ENCODE data around the gene CCNE1.
A peak's percentile ranks its signal among the peaks of the same experiment; 100 is the strongest.
"Not testable (repeated sequence)": the region's sequence is repeated elsewhere in the genome, so short reads cannot be mapped to it uniquely, and the experiment has no call there.

CCNE1 gene

DNA sequence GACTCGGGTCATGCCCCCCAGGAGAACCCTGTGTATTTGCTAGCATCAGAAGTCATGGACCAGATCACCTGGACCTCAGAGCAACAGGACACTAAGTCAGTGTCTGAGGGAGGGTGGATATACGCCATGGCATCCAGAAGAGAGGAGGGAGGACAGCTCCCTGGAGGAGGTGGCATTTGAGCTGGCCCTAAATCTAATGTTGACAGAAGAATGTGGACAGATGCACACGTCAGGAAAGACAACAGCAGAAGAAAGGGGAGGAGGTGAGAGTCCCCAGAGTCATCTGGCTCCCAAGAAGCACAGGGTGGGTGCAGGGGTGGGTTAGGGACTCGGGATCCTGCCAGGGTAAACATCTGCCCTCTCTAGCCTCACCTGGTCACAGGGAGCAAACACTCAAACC, 24.5 kb upstream of the CCNE1 start:
- DNase-seq (ENCODE audit: low read depth in 2 of 2), result no peak

DNA sequence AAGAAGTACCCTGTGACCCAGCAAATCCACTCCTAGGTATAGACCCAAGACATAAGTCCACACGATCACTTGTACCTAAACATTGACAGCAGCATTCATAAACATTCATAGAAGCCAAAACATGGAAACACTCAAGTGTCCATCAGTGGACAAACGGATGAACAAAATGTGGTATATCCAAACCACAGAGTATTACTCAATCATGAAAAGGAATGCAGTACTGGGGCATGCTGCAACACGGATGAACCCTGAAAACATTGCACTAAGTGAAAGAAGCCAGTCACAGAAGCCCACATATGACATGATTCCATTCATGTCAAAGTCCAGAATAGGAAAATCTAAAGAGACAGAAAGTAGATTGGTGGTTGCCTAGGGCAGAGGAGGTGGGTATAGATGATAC, 22.8 kb upstream of the CCNE1 start:
- no peak for DNase-seq (ENCODE audit: low read depth in 2 of 2)

DNA sequence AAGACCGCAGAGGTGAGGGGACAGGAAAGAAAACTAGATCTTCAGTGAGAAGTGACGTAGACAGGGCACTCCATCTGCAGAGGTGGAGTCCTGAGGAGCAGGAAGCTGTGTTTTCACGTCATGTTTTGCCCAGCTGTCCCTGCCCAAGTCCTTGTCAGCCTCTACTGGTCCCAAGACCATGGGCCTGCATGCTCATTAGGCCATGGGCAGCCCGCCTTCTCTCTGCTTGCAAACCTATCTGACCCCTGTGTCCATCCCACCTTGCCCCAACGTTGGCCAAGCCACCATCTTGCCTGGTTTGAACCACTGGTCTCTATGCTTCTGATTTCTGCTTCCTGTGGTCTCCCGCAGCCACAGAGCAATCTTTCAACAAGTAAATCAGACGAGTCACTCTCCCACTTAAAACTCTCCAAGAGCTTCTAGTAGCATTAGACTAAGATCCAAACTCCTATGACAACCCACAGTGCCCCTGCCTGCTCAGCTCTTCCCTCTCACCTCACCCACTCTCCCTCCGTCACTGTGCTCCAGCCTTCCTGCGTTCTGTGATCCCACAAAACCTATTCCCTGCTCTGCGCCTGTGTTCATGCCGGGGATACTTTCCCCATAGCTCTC, 18.6 kb upstream of the CCNE1 start:
- DNase-seq (ENCODE audit: low read depth in 2 of 2), result no peak

DNA sequence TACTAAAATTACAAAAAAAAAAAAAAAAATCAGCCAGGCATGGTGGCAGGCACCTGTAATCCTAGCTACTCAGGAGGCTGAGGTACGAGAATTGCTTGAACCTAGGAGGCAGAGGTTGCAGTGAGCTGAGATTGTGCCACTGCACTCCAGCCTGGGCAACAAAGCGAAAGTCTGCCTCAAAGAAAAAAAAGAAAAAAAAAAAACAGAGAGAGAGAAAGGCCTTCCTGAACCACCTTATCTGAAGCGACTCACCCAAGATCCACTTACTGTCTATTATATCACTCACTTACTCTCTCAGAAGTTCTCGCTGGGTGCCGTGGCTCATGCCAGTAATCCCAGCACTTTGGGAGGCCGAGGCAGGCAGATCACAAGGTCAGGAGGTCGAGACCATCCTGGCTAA, 17.3 kb upstream of the CCNE1 start:
- not testable (repeated sequence) for DNase-seq (ENCODE audit: low read depth in 2 of 2)

DNA sequence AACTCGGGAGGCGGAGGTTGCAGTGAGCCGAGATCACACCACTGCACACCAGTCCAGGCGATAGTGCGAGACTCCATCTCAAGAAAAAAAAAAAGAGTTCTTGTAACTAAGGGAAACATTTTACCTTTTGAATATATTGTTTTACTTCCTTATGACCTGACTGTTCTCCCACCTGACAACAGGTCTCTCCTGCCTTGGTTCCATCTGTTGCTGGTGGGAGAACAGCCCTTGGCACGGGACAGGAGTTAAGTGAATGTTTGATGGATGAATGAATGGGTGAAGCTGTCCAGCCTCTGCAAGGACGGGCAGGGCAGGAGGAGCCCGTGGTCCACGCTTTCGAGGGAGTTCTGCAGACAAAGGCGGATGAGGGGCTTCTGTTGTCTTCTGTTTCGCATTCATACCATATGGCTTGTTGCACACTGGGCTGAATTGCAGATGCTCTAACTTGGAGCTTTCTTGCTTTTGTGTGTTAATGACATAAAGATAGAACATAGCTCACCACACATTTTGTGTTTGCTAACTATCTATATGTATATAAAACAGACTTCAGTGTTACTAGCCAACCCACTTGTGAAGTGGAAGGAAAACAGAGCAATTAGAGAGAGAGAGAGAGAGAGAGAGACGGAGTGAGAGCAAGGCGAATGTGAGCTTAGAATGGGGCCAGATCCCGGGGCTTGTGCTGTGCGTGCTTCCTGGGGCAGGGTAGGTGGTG, 16.2 kb upstream of the CCNE1 start:
- DNase-seq (ENCODE audit: low read depth in 2 of 2), result no peak

DNA sequence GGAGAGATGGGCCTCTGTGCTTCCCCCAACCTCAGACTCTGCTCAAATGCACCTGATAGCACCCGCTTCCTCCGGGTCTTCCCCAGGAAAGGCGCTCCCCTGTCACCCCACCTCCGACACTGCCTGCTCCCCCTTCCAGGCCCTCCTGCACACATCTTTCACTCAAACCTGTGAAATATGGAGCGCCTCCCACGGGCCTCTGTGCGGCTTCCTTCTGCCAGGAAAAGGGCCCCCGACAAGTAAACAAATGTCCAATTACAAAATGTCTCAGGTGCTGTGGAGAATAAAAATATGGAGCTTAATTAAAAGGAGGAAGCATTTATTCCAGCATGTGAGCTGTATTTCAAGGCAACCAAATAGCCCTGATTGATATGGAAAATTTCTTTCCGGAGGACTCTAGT, 15.6 kb upstream of the CCNE1 start:
- no peak for DNase-seq (ENCODE audit: low read depth in 2 of 2)

DNA sequence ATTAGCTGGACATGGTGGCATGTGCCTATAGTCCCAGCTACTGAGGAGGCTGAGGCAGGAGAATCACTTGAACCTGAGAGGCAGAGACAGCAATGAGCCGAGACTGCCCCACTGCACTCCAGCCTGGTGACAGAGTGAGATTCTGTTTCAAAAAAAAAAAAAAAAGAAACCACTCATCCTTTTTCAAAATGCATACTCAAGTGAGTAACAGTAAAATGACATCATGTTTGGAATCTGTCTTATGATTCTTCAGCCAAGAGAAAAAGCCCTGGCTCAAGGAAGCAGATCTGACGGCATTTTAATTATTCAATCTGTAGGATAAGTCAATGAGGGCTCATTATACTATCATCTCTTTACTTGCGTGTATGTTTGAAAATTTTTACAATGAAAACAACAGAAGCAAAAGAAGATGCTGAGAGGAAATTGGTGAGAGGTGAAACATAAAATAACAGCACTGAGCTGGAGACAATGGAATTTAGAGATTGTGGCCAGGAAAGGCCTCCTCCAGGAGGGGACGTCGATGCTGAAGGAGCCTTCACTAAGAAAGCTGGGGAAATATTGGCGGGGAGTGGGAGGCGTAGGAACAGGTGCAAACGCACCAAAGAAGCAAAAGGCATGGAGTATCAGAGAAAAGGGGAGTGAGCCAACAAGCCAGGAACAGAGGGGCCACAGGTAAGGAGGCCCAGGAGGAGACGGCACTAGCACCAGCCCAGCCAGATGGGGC, 12.9 kb upstream of the CCNE1 start:
- DNase-seq (ENCODE audit: low read depth in 2 of 2), result no peak

DNA sequence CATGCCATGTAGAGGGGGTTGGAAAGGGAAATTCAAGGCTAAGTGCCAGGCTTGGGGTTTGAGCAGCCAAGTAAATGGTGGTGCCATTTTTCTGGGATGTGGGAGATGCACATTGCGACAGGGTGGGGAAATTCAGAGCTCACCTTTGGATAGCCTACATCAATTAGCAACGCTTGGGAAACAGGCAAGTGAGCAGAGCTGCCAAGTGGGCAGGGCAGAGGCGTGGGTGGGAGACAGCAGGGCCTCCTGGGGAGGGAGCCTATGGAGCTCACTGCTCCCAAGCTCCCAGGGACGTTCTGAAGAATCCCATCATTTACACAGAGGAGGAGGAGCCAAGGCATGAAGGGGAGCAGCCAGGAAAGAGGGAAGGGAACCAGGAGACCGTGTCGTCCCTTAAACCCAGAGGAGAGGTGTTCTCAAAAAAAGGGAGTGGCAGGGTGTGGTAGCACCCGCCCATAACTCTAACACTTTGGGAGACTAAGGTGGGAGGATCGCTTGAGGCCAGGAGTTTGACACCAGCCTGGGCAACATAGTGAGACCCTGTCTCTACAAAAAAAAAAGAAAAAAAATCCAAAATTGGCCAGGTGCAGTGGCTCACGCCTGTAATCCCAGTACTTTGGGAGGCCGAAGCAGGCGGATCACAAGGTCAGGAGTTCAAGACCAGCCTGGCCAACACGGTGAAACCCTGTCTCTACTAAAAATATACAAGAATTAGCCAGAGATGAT, 11.5 kb upstream of the CCNE1 start:
- DNase-seq (ENCODE audit: low read depth in 2 of 2), result no peak

DNA sequence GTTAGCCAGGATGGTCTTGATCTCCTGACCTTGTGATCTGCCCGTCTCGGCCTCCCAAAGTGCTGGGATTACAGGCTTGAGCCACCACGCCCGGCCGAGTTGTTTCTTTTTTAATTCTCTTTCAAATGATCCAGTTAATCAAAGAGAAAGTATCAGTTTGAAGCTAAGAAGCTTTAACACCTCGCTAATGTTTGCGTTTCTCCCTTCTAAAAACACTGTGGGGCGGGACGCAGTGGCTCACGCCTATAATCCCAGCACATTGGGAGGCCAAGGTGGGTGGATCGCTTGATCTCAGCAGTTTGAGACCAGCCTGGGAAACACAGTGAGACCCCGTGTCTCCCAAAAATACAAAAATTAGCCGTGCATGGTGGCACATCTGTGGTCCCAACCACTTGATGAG, 7.8 kb upstream of the CCNE1 start:
- DNase-seq (ENCODE audit: low read depth in 2 of 2), result not testable (repeated sequence)

DNA sequence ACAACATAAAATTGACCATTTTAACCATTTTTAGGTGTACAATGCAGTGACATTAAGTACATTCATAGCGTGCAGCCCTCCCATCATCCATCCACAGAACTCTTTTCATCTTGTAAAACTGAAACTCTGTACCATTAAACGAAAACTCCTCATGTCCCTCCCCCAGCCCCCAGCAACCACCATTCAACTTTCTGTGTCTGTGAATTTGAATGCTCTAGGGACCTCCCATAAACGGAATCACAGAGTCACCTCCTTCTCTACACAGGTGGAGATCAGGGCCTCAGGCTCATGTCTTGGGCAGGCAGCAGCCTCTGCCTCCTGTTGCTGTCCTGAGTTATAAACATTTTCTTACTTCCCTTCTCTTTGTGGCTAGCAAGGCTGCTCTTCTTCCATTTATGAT, 7.3 kb upstream of the CCNE1 start:
- DNase-seq (ENCODE audit: low read depth in 2 of 2), result peak in 1 of 2 experiments; percentile 18

DNA sequence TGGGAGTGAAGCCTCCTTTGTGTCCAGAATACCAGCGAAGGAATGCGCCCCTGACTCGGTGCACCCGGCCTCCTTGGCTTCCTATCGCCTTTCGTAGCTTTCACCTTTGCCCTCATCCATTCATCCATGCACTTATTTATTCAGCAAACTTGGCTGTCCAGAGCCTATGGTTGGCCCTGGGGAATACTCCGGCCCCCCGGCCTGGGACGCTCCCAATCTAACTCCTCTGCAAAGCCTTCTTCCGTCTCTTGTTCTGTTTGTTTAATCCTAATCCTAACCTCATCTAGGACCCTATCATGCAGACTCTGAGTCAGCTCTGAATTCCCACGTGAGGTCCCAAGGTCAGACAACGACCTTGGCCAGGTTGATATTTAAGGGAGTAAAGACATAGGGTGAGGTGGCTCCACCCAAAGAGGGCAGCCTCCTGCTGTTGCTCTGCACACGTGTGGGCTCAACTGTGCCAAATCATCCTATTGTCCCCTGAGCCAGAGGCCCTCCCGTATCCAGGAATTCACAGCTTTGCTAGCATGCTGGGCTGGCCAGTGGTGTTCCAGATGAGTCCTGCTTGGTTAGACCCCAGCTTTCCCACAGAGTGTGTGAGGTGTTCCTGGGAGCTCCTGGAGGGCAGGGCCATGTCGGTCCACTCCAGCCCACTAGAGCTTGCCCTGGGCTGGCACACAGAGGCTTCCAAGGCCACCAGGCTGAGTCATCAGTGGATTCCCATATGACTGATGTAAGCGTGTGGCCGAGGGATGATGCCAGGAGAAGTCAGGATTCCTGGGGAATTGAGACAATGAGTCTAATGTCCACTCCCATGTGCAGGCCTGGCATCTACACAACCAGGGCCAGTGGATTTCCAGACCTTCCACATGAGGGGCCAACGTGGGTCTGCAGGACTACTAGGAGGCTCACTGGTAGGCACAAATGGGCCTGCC, 6.5 kb upstream of the CCNE1 start:
- DNase-seq (ENCODE audit: low read depth in 2 of 2), result no peak

DNA sequence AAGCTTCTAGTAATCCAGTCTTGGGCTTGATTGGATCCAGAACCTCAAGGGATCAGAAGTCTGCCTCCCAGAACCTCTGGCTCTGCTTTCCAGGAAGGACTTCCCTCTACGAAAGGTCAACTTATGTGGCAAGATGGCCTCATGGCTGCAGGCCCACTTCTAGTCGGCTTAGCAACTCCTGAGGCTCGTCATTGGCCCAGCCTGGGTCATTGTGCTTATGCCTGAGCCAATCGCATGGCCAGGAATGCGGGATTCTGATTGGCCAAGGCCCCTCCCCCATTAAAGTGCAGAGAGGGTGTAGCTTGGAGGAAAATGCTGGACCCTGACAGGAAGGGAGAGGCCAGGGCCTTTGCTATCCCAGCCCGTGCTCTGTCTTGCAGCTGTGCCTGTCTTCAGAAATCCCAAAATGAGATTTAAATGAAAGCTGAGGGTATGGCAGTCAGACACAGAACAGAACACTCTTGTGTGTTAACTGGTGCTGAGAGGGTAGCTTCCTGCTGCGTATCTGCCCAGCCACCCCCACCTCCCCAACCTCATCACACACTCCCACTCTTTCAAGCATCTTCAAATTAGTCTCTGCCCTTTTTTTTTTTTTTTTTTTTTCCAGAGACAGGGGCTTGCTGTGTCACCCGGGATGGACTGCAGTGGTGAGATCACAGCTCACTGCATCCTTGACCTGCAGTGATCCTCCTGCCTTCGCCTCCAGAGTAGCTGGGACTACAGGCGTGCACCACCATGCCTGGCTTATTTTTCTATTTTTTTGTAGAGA, 5.5 kb upstream of the CCNE1 start:
- DNase-seq (ENCODE audit: low read depth in 2 of 2), result no peak

DNA sequence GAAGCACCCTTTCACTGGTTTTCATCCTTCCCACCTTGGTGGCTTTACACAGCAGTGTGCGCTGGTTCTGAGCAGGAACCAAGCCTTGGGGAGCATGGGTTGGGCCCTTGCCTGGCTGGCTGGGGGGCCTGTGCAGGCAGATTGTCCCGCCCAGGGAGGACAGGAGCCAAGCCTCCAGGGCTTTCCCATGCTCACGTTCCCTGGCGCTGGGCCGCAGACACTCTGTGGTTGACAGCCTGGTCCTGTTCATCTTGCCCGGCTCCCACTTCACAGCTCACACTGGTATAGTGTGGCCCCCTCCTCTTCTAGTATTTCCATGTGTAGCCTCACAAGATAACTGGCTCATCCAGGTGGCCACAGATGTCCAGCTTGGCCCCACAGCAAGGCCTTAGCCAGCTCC, 4.6 kb upstream of the CCNE1 start:
- no peak for DNase-seq (ENCODE audit: low read depth in 2 of 2)

DNA sequence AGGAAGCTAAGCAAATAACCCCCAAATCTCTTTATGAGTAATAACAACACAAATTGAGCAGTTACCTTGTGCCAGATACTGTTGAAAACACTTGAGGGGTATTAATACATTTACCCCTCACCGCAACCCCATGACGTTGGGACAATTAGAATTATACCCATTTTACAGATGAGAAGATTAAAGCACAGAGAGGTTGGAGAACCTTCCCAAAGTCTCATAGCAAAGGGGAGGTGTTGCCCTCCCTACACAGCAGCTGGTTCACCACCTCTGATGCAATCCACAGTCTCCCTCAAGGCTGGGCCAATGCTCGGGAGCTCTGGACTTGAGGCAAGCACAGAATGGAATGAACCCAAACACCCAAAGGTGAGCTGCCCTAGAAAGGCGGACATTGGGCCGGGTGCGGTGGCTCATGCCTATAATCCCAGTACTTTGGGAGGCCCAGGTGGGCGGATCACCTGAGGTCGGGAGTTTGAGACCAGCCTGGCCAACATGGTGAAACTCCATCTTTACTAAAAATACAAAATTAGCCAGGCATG, 3.9 kb upstream of the CCNE1 start:
- DNase-seq (ENCODE audit: low read depth in 2 of 2), result no peak

DNA sequence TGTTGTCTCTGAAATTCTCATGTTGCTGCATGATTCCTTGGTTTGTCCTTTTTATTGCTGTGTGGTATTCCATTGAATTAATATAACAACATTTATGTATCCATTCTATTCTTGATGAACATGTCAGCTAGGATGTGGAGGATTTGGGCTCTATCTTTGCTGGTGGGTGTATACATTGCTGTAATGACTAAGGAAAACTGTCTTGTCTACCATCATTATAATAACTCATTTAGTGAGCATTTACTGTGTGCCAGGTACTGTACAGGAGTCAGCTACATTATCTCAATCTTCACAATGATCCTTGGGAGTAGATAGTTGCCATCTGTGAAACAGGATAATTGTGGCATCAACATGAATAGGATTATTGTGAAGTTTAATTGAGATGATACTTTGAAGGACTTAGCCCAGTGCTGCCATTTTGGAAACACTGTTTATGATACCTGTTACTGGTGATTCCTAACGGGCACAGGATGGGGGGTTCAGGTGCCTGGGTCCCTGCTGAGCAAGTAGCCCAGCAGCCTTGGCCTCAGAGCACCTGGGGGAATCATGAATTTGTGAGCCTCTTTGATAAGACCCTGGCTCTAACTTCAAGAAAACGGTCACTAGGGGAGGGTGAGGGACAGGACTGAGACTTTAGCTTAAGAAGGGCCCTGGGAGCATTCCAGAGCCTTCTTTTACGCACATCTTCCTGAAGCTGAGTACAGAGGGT, 1.8 kb upstream of the CCNE1 start:
- no peak for DNase-seq (ENCODE audit: low read depth in 2 of 2)

DNA sequence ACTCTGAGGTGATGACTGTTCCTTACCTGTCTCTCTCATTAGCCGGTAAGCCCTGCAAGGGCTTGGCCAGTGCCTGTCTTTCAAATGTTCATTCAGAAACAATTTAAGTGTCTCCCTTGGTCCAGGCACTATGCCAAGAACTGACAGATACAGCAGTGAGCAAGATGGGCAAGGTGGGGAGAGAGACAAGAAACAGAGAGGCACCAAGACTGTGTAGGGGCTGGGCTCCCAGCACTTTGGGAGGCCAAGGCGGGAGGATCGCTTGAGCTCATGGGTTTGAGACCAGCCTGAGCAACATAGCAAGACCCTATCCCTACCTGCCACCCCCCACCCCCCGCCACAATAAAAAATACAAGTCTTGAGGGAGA, 1.3 kb upstream of the CCNE1 start:
- DNase-seq (ENCODE audit: low read depth in 2 of 2), result no peak

DNA sequence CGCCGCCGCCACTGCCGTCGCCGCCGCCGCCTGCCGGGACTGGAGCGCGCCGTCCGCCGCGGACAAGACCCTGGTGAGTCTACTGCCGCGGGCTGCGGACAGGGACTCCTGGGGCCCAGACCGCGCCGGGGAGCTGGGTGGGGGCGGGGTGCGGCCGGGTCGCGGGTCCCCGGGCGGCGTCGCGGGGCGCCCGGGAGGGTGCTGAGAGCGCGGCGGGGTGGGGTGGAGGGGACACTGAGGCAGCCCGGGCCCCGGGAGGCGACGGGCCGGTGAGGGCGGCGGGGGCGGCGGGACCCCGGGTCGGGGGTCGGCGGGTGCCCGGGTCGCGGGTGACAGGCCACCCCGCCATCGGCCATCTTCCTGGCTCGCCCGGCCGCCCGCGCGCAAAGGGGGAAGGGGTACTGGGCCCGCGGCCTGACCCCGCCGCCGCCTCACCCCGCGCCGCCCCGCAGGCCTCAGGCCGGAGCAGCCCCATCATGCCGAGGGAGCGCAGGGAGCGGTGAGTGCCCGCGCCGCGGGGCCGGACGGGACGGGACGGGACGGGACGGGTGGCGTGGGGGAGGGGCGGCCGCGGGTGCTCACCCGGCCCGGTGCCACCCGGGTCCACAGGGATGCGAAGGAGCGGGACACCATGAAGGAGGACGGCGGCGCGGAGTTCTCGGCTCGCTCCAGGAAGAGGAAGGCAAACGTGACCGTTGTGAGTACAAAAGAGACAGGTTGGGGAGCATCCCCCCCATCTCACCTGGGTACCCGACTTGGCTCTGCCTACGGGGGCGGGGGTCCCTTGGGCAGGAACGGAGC, 489 bp downstream of the CCNE1 start:
- peak in 1 of 2 experiments; percentile 8 for DNase-seq (ENCODE audit: low read depth in 2 of 2)

DNA sequence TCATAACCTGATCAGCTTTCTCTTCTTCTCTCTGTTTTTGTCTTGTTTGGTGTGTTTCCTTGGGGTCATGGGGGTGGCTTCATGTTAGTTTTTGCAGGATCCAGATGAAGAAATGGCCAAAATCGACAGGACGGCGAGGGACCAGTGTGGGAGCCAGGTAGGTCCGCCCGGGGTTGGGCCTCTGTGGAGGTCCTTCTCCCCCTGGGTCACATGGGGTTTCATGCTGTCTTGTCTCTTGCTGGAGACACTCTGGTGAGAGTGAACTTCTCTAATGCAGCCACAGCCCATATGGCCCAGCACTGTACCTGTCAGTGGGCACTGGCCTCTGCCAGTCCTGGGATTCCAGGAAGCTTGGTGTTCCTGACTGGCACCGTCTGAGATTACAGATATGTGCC, 1.1 kb downstream of the CCNE1 start:
- no peak for DNase-seq (ENCODE audit: low read depth in 2 of 2)

DNA sequence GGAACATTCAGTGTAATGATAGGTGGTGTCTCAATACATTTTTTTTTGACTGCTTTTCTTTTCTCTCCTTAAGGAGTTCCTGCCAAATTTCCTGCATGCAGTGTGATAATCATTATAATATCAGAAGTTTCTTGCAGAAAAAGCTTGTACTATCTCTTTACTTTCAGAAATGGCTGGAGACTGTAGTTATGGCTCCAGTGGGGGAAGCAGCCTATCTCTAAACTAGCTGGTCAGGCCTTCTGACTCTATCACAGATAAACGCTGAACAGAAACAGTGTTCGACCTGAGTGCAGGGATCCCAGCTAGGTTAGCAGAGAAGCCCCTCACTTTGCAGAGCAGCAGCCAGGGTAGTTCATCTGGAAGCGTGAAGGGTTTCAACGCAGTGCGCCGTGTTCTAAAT, 1.9 kb downstream of the CCNE1 start:
- DNase-seq (ENCODE audit: low read depth in 2 of 2), result no peak

Data from stimulated activated CD4-positive, alpha-beta T cell treated with anti-CD3 and anti-CD28 coated beads, Interleukin-12 subunit alpha, Interleukin-12 subunit beta, amount 100 ng/mL, for 24 hours (primary cell).